HG03558 (cell line): Measurements from ENCODE around the gene SGK2.

ENCODE experiments used
- ATAC-seq: cut with Tn5 transposase; IDR thresholded peaks from one replicate; pipeline ENCODE4 v1.9.1; 2021; ENCODE audit warnings: moderate number of reproducible peaks; ENCODE audit not compliant: unreplicated experiment; ENCODE audit errors: extremely low read depth

Gene SGK2

GRCh38 chr20:43535370-43536004 is 23.3 kb upstream of the SGK2 start:
- ATAC-seq: no peak

- no peak for ATAC-seq
Observed at GRCh38 chr20:43536041-43536816, 22.6 kb upstream of the SGK2 start.

- ATAC-seq: no peak
Observed at GRCh38 chr20:43536817-43537440, 21.9 kb upstream of the SGK2 start.

GRCh38 chr20:43537921-43538877 is 20.6 kb upstream of the SGK2 start:
- no peak for ATAC-seq

GRCh38 chr20:43538878-43539700 is 19.7 kb upstream of the SGK2 start:
- ATAC-seq: no peak

GRCh38 chr20:43539975-43540672 is 18.7 kb upstream of the SGK2 start:
- no peak for ATAC-seq

- ATAC-seq: no peak
Observed at GRCh38 chr20:43540673-43541060, 18.2 kb upstream of the SGK2 start.

- no peak for ATAC-seq
Observed at GRCh38 chr20:43541214-43541613, 17.6 kb upstream of the SGK2 start.

- ATAC-seq: no peak
Observed at GRCh38 chr20:43542161-43542560, 16.7 kb upstream of the SGK2 start.

- ATAC-seq: no peak
Observed at GRCh38 chr20:43542674-43543073, 16.2 kb upstream of the SGK2 start.

GRCh38 chr20:43543138-43543537 is 15.7 kb upstream of the SGK2 start:
- no peak for ATAC-seq

- ATAC-seq: no peak
Observed at GRCh38 chr20:43544501-43544900, 14.3 kb upstream of the SGK2 start.

GRCh38 chr20:43545837-43546578 is 12.8 kb upstream of the SGK2 start:
- no peak for ATAC-seq

- ATAC-seq: no peak
Observed at GRCh38 chr20:43548273-43548880, 10.4 kb upstream of the SGK2 start.

- ATAC-seq: no peak
Observed at GRCh38 chr20:43549416-43550065, 9.3 kb upstream of the SGK2 start.

GRCh38 chr20:43550456-43550855 is 8.4 kb upstream of the SGK2 start:
- ATAC-seq: no peak

- ATAC-seq: no peak
Observed at GRCh38 chr20:43554369-43554768, 4.5 kb upstream of the SGK2 start.
